Measurements from ENCODE around the gene RBL2.
"Not testable (repeated sequence)": the region's sequence is repeated elsewhere in the genome, so short reads cannot be mapped to it uniquely, and the experiment has no call there.

Gene RBL2

GRCh38 chr16:53507464-53508179 lies 73.4 kb downstream of the RBL2 start:
- no peak for DNase-seq (ENCODE audit: low read depth)

GRCh38 chr16:53509906-53510703 lies 75.8 kb downstream of the RBL2 start:
- peak; percentile 55 for DNase-seq (ENCODE audit: low read depth)

- DNase-seq (ENCODE audit: low read depth): no peak
These were observed 76.4 kb downstream of the RBL2 start for GRCh38 chr16:53510704-53511070.

- no peak for DNase-seq (ENCODE audit: low read depth)
These were observed 76.8 kb downstream of the RBL2 start for GRCh38 chr16:53511084-53511402.

- DNase-seq (ENCODE audit: low read depth): no peak
These were observed 77.4 kb downstream of the RBL2 start for GRCh38 chr16:53511403-53512280.

GRCh38 chr16:53512795-53513194 lies 78.5 kb downstream of the RBL2 start:
- DNase-seq (ENCODE audit: low read depth): not testable (repeated sequence)

- no peak for DNase-seq (ENCODE audit: low read depth)
These were observed 81.0 kb downstream of the RBL2 start for GRCh38 chr16:53515259-53515658.

GRCh38 chr16:53515811-53516210 lies 81.5 kb downstream of the RBL2 start:
- no peak for DNase-seq (ENCODE audit: low read depth)

- DNase-seq (ENCODE audit: low read depth): no peak
These were observed 83.6 kb downstream of the RBL2 start for GRCh38 chr16:53517851-53518250.

GRCh38 chr16:53518550-53519416 lies 84.5 kb downstream of the RBL2 start:
- DNase-seq (ENCODE audit: low read depth): no peak

- DNase-seq (ENCODE audit: low read depth): no peak
These were observed 85.3 kb downstream of the RBL2 start for GRCh38 chr16:53519417-53520091.

GRCh38 chr16:53523126-53523804 lies 89.0 kb downstream of the RBL2 start:
- no peak for DNase-seq (ENCODE audit: low read depth)

GRCh38 chr16:53523971-53524548 lies 89.8 kb downstream of the RBL2 start:
- DNase-seq (ENCODE audit: low read depth): no peak

GRCh38 chr16:53528797-53529196 lies 94.5 kb downstream of the RBL2 start:
- no peak for DNase-seq (ENCODE audit: low read depth)

- no peak for DNase-seq (ENCODE audit: low read depth)
These were observed 95.2 kb downstream of the RBL2 start for GRCh38 chr16:53529513-53529912.

GRCh38 chr16:53530046-53530445 lies 95.8 kb downstream of the RBL2 start:
- DNase-seq (ENCODE audit: low read depth): no peak

- no peak for DNase-seq (ENCODE audit: low read depth)
These were observed 96.5 kb downstream of the RBL2 start for GRCh38 chr16:53530741-53531140.

- DNase-seq (ENCODE audit: low read depth): no peak
These were observed 99.9 kb downstream of the RBL2 start for GRCh38 chr16:53534206-53534605.

- no peak for DNase-seq (ENCODE audit: low read depth)
These were observed 103.4 kb downstream of the RBL2 start for GRCh38 chr16:53537626-53538025.

GRCh38 chr16:53539346-53539745 lies 105.1 kb downstream of the RBL2 start:
- DNase-seq (ENCODE audit: low read depth): not testable (repeated sequence)

Data from fibroblast of the conjunctiva (primary cell).